PC-9 (cell line): ENCODE results near the gene LCN12. TPM values are rescaled to one million over a fixed set of nuclear protein-coding genes. Genes with fewer than 3 reads are reported as not detected.

ENCODE experiments used
- BruUV-seq: library from RNA; stranded (reverse); fragments of 400-500 nt; replicated peaks from 2 replicates; lab custom pipeline; 2021; lab: Mats Ljungman, UMichigan
- CTCF ChIA-PET: fragments of 300-600 bp; sonication (Branson Sonifier 250); formaldehyde crosslinking; loops from one replicate; lab custom pipeline; 2022; ENCODE audit warnings: antibody characterized with exemption; lab: Charles Lee
- POLR2A ChIA-PET: fragments of 300-600 bp; sonication (Branson Sonifier 250); formaldehyde crosslinking; loops from one replicate; lab custom pipeline; 2022; ENCODE audit warnings: antibody characterized with exemption; ENCODE audit not compliant: unreplicated experiment; lab: Charles Lee
- DNase-seq, 2 experiments: peaks; one replicate each; pipeline versions ENCODE4 v3.0.0 to v3.0.0-alpha.2; 2015 to 2022; ENCODE audit warnings: mixed read lengths in 1 of 2
- H2AFZ ChIP-seq: fragments of 200-600 bp; sonication (generic); 2 replicates; pipeline ENCODE4 v1.8.1; 2017; ENCODE audit warnings: antibody characterized with exemption
- H3F3A ChIP-seq: fragments of 200-600 bp; sonication (generic); 2 replicates; pipeline ENCODE4 v1.8.1; 2017; ENCODE audit warnings: antibody characterized with exemption, mild to moderate bottlenecking, low read depth; ENCODE audit not compliant: insufficient read depth
- H3K27ac ChIP-seq: fragments of 200-600 bp; sonication (generic); 2 replicates; pipeline ENCODE4 v1.6.1; 2016; ENCODE audit warnings: mixed run types
- H3K27me3 ChIP-seq: fragments of 200-600 bp; sonication (generic); 2 replicates; pipeline ENCODE4 v1.6.1; 2016; ENCODE audit warnings: low read depth, mixed run types; ENCODE audit not compliant: insufficient read depth
- H3K36me3 ChIP-seq: fragments of 200-600 bp; sonication (generic); 2 replicates; pipeline ENCODE4 v1.6.1; 2016; ENCODE audit warnings: low read depth, mixed run types
- H3K4me1 ChIP-seq: fragments of 200-600 bp; sonication (generic); replicated peaks from 2 replicates; pipeline ENCODE4 v1.6.1; 2016; ENCODE audit warnings: mixed run types; ENCODE audit not compliant: insufficient read depth
- H3K4me2 ChIP-seq: fragments of 200-600 bp; sonication (generic); 2 replicates; pipeline ENCODE4 v1.6.1; 2017; ENCODE audit warnings: mixed run types
- H3K4me3 ChIP-seq: fragments of 200-600 bp; sonication (generic); 2 replicates; pipeline ENCODE4 v1.6.1; 2016; ENCODE audit warnings: mixed run types
- H3K79me2 ChIP-seq: fragments of 200-600 bp; sonication (generic); 2 replicates; pipeline ENCODE4 v1.6.1; 2017; ENCODE audit warnings: low read depth, mixed run types
- H3K9me2 ChIP-seq: fragments of 200-600 bp; sonication (generic); 2 replicates; pipeline ENCODE4 v1.8.1; 2017; ENCODE audit warnings: mild to moderate bottlenecking; ENCODE audit not compliant: insufficient read depth
- H3K9me3 ChIP-seq: fragments of 200-600 bp; sonication (generic); 2 replicates; pipeline ENCODE4 v1.8.1; 2016; ENCODE audit warnings: low read depth; ENCODE audit not compliant: insufficient read depth
- H4K20me1 ChIP-seq: fragments of 200-600 bp; sonication (generic); 2 replicates; pipeline ENCODE4 v1.8.1; 2017; ENCODE audit not compliant: insufficient read depth
- EZH2 ChIP-seq: fragments of 200-600 bp; sonication (generic); IDR thresholded peaks from 2 replicates; pipeline ENCODE4 v1.8.0; 2017; ENCODE audit warnings: antibody characterized with exemption, low read depth
- intact Hi-C: fragments of 100-400 bp; cut with micrococcal nuclease; formaldehyde crosslinking; loops from one replicate; pipeline ENCODE4 v1.10.0; 2022; ENCODE audit not compliant: unreplicated experiment
- total RNA-seq: library from RNA; stranded (reverse); gene quantifications from 2 replicates; pipeline ENCODE4 v1.2.3, GENCODE V29; 2021
- TF ChIP-seq, protein P1 (sequence below): fragments of 200-600 bp; sonication (generic); conservative IDR thresholded peaks from 2 replicates; pipeline ENCODE4 v1.6.1; 2017; ENCODE audit warnings: mixed run types, antibody characterized with exemption, mild to moderate bottlenecking, moderate library complexity

The LCN12 gene
- total RNA-seq, 1 experiment from 2014 or later: 9.3 TPM

- ChIA-PET CTCF (interaction anchor here (0.6 to 0.7 kb wide), 2 partner anchors 12 to 355 kb away, joined by 5 to 8 read pairs; no protein-coding TSS in a partner anchor), POLR2A (no interaction called here)
- Histone ChIP-seq H3K9me3 (no peaks in the 10 kb centered on the region), H3K4me1 (0 out of 2 replicates have a peak, but pooled peaks cover 5% of the 10 kb centered on the region), H3K79me2 (peaks cover 7% of the 10 kb centered on the region; the same call in 1 of the 2 replicates), H4K20me1 (no peaks in the 10 kb centered on the region; the same call in 1 of the 2 replicates), H3K36me3 (no peaks in the 10 kb centered on the region), H2AFZ (no peak overlapping the region), H3K27me3 (no peaks in the 10 kb centered on the region), H3K4me2 (no peak overlapping the region), H3K9me2 (no peaks in the 10 kb centered on the region), H3K4me3 (no peak overlapping the region), H3F3A (peaks cover 27% of the 10 kb centered on the region; the same call in 1 of the 2 replicates), H3K27ac (no peak overlapping the region)
- intact Hi-C loops: no loop called here
- no peak for DNase-seq
- TF ChIP-seq, protein P1, sequence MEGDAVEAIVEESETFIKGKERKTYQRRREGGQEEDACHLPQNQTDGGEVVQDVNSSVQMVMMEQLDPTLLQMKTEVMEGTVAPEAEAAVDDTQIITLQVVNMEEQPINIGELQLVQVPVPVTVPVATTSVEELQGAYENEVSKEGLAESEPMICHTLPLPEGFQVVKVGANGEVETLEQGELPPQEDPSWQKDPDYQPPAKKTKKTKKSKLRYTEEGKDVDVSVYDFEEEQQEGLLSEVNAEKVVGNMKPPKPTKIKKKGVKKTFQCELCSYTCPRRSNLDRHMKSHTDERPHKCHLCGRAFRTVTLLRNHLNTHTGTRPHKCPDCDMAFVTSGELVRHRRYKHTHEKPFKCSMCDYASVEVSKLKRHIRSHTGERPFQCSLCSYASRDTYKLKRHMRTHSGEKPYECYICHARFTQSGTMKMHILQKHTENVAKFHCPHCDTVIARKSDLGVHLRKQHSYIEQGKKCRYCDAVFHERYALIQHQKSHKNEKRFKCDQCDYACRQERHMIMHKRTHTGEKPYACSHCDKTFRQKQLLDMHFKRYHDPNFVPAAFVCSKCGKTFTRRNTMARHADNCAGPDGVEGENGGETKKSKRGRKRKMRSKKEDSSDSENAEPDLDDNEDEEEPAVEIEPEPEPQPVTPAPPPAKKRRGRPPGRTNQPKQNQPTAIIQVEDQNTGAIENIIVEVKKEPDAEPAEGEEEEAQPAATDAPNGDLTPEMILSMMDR: no peak
- no peak for TF ChIP-seq EZH2
- BruUV-seq: no TSS peak
These were observed 36.8 kb downstream of the LCN12 start for GRCh38 chr9:136988872-136989271.

- CTCF ChIA-PET: no interaction called here
- Histone ChIP-seq H2AFZ (no peak overlapping the region), H3K4me2 (no peak overlapping the region), H3K4me1 (0 out of 2 replicates have a peak, but pooled peaks cover 5% of the 10 kb centered on the region), H3K9me2 (no peaks in the 10 kb centered on the region), H3K27me3 (no peaks in the 10 kb centered on the region), H3K79me2 (peaks cover 7% of the 10 kb centered on the region; the same call in 1 of the 2 replicates), H3F3A (peaks cover 27% of the 10 kb centered on the region; the same call in 1 of the 2 replicates), H4K20me1 (no peaks in the 10 kb centered on the region; the same call in 1 of the 2 replicates), H3K4me3 (no peak overlapping the region), H3K27ac (no peak overlapping the region), H3K36me3 (no peaks in the 10 kb centered on the region), H3K9me3 (no peaks in the 10 kb centered on the region)
- intact Hi-C loops: no loop called here
- no peak for DNase-seq
- TF ChIP-seq EZH2: no peak
- TF ChIP-seq, protein P1: no peak
- no TSS peak for BruUV-seq
- POLR2A ChIA-PET: interaction anchor here (0.5 kb wide), 1 partner anchor 77 kb away, joined by 21 read pairs; no protein-coding TSS in a partner anchor
These were observed 38.3 kb downstream of the LCN12 start for GRCh38 chr9:136990242-136990911.

- POLR2A ChIA-PET: interaction anchor here (0.5 to 1.3 kb wide), 9 partner anchors 14 to 270 kb away, joined by 3 to 25 read pairs (median 6); no protein-coding TSS in a partner anchor
These were observed 40.1 kb downstream of the LCN12 start, which contains the start of gene PAXX for GRCh38 chr9:136991993-136992818. TSS of gene PAXX (plus strand) at chr9:136992422. CDS start at chr9:136992444, 22 bp downstream.

More at GRCh38 chr9:136991993-136992818, 40.1 kb downstream of the LCN12 start, which contains the start of gene PAXX:
- H3K27ac ChIP-seq: peak within 1 kb of the TSS; percentile 42
- peak within 1 kb of the TSS; percentile 88 for H3K4me3 ChIP-seq
- peaks cover 22% of the 10 kb centered on the region for H3K4me1 ChIP-seq
- H4K20me1 ChIP-seq: no peaks in the 10 kb centered on the region; the same call in 1 of the 2 replicates
- peak within 1 kb of the TSS; percentile 92 for H3K4me2 ChIP-seq
- peak; percentile 77 to 97 for DNase-seq
- peaks cover 33% of the 10 kb centered on the region; the same call in 1 of the 2 replicates for H3F3A ChIP-seq
- H3K36me3 ChIP-seq: no peaks in the 10 kb centered on the region
- H3K9me2 ChIP-seq: no peaks in the 10 kb centered on the region
- no TSS peak for BruUV-seq
- H3K27me3 ChIP-seq: no peaks in the 10 kb centered on the region
- intact Hi-C loops: no loop called here
- H2AFZ ChIP-seq: peak within 1 kb of the TSS; percentile 95
- no peak for TF ChIP-seq EZH2
- TF ChIP-seq, protein P1: no peak
- peaks cover 7% of the 10 kb centered on the region; the same call in 1 of the 2 replicates for H3K79me2 ChIP-seq
- H3K9me3 ChIP-seq: no peaks in the 10 kb centered on the region
- CTCF ChIA-PET: interaction anchor here (0.7 to 1.0 kb wide), 3 partner anchors 8 to 44 kb away, joined by 5 to 22 read pairs (median 11); no protein-coding TSS in a partner anchor
